ENCODE data around the gene ODAD2.

GRCh38 chr10:28014651-28015050, 15.8 kb upstream of the ODAD2 start:
- TF ChIP-seq CTCF (IDR thresholded peaks at IDR 0.05; ENCODE audit: extremely low read depth in 1 of 2, insufficient read depth in 1 of 2, low read depth in 1 of 2, low read length in 2 of 2) (no peak), EZH2 (IDR thresholded peaks at IDR 0.05; ENCODE audit: borderline replicate concordance, low read depth, low read length, severe bottlenecking) (no peak), MAX (IDR thresholded peaks at IDR 0.05; ENCODE audit: insufficient read depth, insufficient read length) (no peak)
